ENCODE data around the gene MMP28. TPM values are rescaled to one million over a fixed set of nuclear protein-coding genes. Genes with fewer than 3 reads are reported as not detected.

The MMP28 gene, protein sequence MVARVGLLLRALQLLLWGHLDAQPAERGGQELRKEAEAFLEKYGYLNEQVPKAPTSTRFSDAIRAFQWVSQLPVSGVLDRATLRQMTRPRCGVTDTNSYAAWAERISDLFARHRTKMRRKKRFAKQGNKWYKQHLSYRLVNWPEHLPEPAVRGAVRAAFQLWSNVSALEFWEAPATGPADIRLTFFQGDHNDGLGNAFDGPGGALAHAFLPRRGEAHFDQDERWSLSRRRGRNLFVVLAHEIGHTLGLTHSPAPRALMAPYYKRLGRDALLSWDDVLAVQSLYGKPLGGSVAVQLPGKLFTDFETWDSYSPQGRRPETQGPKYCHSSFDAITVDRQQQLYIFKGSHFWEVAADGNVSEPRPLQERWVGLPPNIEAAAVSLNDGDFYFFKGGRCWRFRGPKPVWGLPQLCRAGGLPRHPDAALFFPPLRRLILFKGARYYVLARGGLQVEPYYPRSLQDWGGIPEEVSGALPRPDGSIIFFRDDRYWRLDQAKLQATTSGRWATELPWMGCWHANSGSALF
- 1 to 10 TPM; 4.5 to 6.4 TPM for total RNA-seq
- polyA plus RNA-seq: 1 to 10 TPM; 1.5 to 5.4 TPM
- long read RNA-seq, donor 1, transcript MMP28-201 (8 exons, 1,928 nt): major isoform, 14 of 33 reads
- long read RNA-seq, donor 1, partial matches to known transcripts: 6 of 33 reads
- long read RNA-seq, donor 1, other reads (novel, unspliced or antisense): 12 of 33 reads
- long read RNA-seq, donor 2, transcript MMP28-201 (8 exons, 1,928 nt): major isoform, 5 of 15 reads
- long read RNA-seq, donor 2, partial matches to known transcripts: 2 of 15 reads
- long read RNA-seq, donor 2, other reads (novel, unspliced or antisense): 4 of 15 reads

GRCh38 chr17:35795007-35795870 is at the start of gene MMP28:
Gene MMP28, minus strand, starts transcription at chr17:35795641. Its CDS starts 264 bp downstream, at chr17:35795377.
- peak within 1 kb of the TSS; percentile 29 to 37 for H3K4me3 ChIP-seq (ENCODE audit: low read length in 2 of 2)
- peak; percentile 74 for ATAC-seq (ENCODE audit: low FRiP score)
- H3K9me3 ChIP-seq (ENCODE audit: control insufficient read depth, low read length): no peaks in the 10 kb centered on the region
- H3K27me3 ChIP-seq (ENCODE audit: control insufficient read depth in 1 of 2, insufficient read depth in 2 of 2, low read length in 1 of 2): no peaks in the 10 kb centered on the region
- 0 to 1% methylated on average over 57 to 89 of the region's 89 CpGs for WGBS, 2 donors
- intact Hi-C loops (cut with DNase I): no loop called here
- peaks cover 0 to 2% of the 10 kb centered on the region in 2 donors for H3K4me1 ChIP-seq (ENCODE audit: control insufficient read depth in 1 of 2, insufficient read depth in 2 of 2, low read length in 2 of 2)
- DNase-seq: peak in 1 of 2 donors; percentile 86
- H3K27ac ChIP-seq (ENCODE audit: low read depth in 1 of 2, low read length in 2 of 2): no peak within 1 kb of the TSS
- no peaks in the 10 kb centered on the region for H3K36me3 ChIP-seq (ENCODE audit: control insufficient read depth in 1 of 2, insufficient read depth in 2 of 2, low read length in 1 of 2)

- no peaks in the 10 kb centered on the region for H3K4me1 ChIP-seq (ENCODE audit: control insufficient read depth in 1 of 2, insufficient read depth in 2 of 2, low read length in 2 of 2)
- intact Hi-C loops (cut with DNase I): no loop called here
- H3K9me3 ChIP-seq (ENCODE audit: control insufficient read depth, low read length): no peaks in the 10 kb centered on the region
- no peak overlapping the region for H3K27ac ChIP-seq (ENCODE audit: low read depth in 1 of 2, low read length in 2 of 2)
- H3K36me3 ChIP-seq (ENCODE audit: control insufficient read depth in 1 of 2, insufficient read depth in 2 of 2, low read length in 1 of 2): peaks cover 9 to 17% of the 10 kb centered on the region in 2 donors
- WGBS, 2 donors: 96 to 97% methylated on average over 19 of the region's 19 CpGs
- ATAC-seq (ENCODE audit: low FRiP score) (no peak), DNase-seq (no peak)
- no peak overlapping the region for H3K4me3 ChIP-seq (ENCODE audit: low read length in 2 of 2)
- no peaks in the 10 kb centered on the region for H3K27me3 ChIP-seq (ENCODE audit: control insufficient read depth in 1 of 2, insufficient read depth in 2 of 2, low read length in 1 of 2)
Observed at GRCh38 chr17:35844547-35844946, 49.1 kb upstream of the MMP28 start.

- Histone ChIP-seq H3K4me3 (ENCODE audit: low read length in 2 of 2) (no peak overlapping the region), H3K4me1 (ENCODE audit: control insufficient read depth in 1 of 2, insufficient read depth in 2 of 2, low read length in 2 of 2) (no peaks in the 10 kb centered on the region), H3K27ac (ENCODE audit: low read depth in 1 of 2, low read length in 2 of 2) (no peak overlapping the region), H3K36me3 (ENCODE audit: control insufficient read depth in 1 of 2, insufficient read depth in 2 of 2, low read length in 1 of 2) (peaks cover 9 to 17% of the 10 kb centered on the region in 2 donors), H3K9me3 (ENCODE audit: control insufficient read depth, low read length) (no peaks in the 10 kb centered on the region), H3K27me3 (ENCODE audit: control insufficient read depth in 1 of 2, insufficient read depth in 2 of 2, low read length in 1 of 2) (no peaks in the 10 kb centered on the region)
- DNase-seq: no peak
- intact Hi-C loops (cut with DNase I): no loop called here
- WGBS, 2 donors: 96 to 100% methylated on average over 2 of the region's 2 CpGs
- ATAC-seq (ENCODE audit: low FRiP score): no peak
Observed at GRCh38 chr17:35843698-35844097, 48.3 kb upstream of the MMP28 start.

DNA sequence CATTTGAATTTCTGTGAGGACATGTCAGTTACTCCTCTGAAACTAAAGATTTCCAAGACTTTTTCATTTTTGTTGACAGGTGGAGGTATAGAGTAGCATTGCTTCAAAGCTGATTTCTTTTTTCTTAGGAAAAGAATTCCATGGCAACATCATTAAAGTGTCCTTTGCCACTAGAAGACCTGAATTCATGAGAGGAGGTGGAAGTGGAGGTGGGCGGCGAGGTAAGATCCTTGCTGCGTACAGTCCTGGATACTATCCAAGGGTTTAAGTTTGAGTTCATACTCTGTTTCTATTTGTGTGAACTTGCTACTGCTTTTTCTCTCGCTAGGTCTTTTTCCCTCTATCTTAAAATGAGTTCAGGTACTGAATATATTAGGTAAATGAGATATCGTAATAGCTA is 46.8 kb upstream of the MMP28 start:
- ATAC-seq (ENCODE audit: low FRiP score): no peak
- DNase-seq: no peak
- WGBS, 2 donors: 97% methylated on average over 5 of the region's 5 CpGs
- Histone ChIP-seq H3K4me3 (ENCODE audit: low read length in 2 of 2) (no peak overlapping the region), H3K9me3 (ENCODE audit: control insufficient read depth, low read length) (no peaks in the 10 kb centered on the region), H3K36me3 (ENCODE audit: control insufficient read depth in 1 of 2, insufficient read depth in 2 of 2, low read length in 1 of 2) (peaks cover 2 to 14% of the 10 kb centered on the region in 2 donors), H3K27ac (ENCODE audit: low read depth in 1 of 2, low read length in 2 of 2) (no peak overlapping the region), H3K27me3 (ENCODE audit: control insufficient read depth in 1 of 2, insufficient read depth in 2 of 2, low read length in 1 of 2) (no peaks in the 10 kb centered on the region), H3K4me1 (ENCODE audit: control insufficient read depth in 1 of 2, insufficient read depth in 2 of 2, low read length in 2 of 2) (no peaks in the 10 kb centered on the region)
- intact Hi-C loops (cut with DNase I): no loop called here

- Histone ChIP-seq H3K9me3 (ENCODE audit: control insufficient read depth, low read length) (no peaks in the 10 kb centered on the region), H3K36me3 (ENCODE audit: control insufficient read depth in 1 of 2, insufficient read depth in 2 of 2, low read length in 1 of 2) (peaks cover 2 to 14% of the 10 kb centered on the region in 2 donors), H3K4me1 (ENCODE audit: control insufficient read depth in 1 of 2, insufficient read depth in 2 of 2, low read length in 2 of 2) (no peaks in the 10 kb centered on the region), H3K27me3 (ENCODE audit: control insufficient read depth in 1 of 2, insufficient read depth in 2 of 2, low read length in 1 of 2) (no peaks in the 10 kb centered on the region), H3K4me3 (ENCODE audit: low read length in 2 of 2) (no peak overlapping the region), H3K27ac (ENCODE audit: low read depth in 1 of 2, low read length in 2 of 2) (no peak overlapping the region)
- no peak for ATAC-seq (ENCODE audit: low FRiP score)
- no peak for DNase-seq
- intact Hi-C loops (cut with DNase I): no loop called here
- WGBS, 2 donors: 75 to 80% methylated on average over 4 of the region's 4 CpGs
Observed at GRCh38 chr17:35841505-35841904, 46.1 kb upstream of the MMP28 start.

- ATAC-seq (ENCODE audit: low FRiP score) (no peak), DNase-seq (no peak)
- WGBS, 2 donors: 63 to 85% methylated on average over 3 of the region's 3 CpGs
- Histone ChIP-seq H3K36me3 (ENCODE audit: control insufficient read depth in 1 of 2, insufficient read depth in 2 of 2, low read length in 1 of 2) (peaks cover 2 to 14% of the 10 kb centered on the region in 2 donors), H3K4me1 (ENCODE audit: control insufficient read depth in 1 of 2, insufficient read depth in 2 of 2, low read length in 2 of 2) (no peaks in the 10 kb centered on the region), H3K4me3 (ENCODE audit: low read length in 2 of 2) (no peak overlapping the region), H3K27ac (ENCODE audit: low read depth in 1 of 2, low read length in 2 of 2) (no peak overlapping the region), H3K9me3 (ENCODE audit: control insufficient read depth, low read length) (no peaks in the 10 kb centered on the region), H3K27me3 (ENCODE audit: control insufficient read depth in 1 of 2, insufficient read depth in 2 of 2, low read length in 1 of 2) (no peaks in the 10 kb centered on the region)
- intact Hi-C loops (cut with DNase I): no loop called here
Observed at GRCh38 chr17:35841101-35841500, 45.7 kb upstream of the MMP28 start.

GRCh38 chr17:35825206-35825605 is 29.8 kb upstream of the MMP28 start:
- Histone ChIP-seq H3K27me3 (ENCODE audit: control insufficient read depth in 1 of 2, insufficient read depth in 2 of 2, low read length in 1 of 2) (no peaks in the 10 kb centered on the region), H3K9me3 (ENCODE audit: control insufficient read depth, low read length) (no peaks in the 10 kb centered on the region), H3K4me3 (ENCODE audit: low read length in 2 of 2) (no peak overlapping the region), H3K36me3 (ENCODE audit: control insufficient read depth in 1 of 2, insufficient read depth in 2 of 2, low read length in 1 of 2) (peaks cover 0 to 2% of the 10 kb centered on the region in 2 donors), H3K4me1 (ENCODE audit: control insufficient read depth in 1 of 2, insufficient read depth in 2 of 2, low read length in 2 of 2) (no peaks in the 10 kb centered on the region), H3K27ac (ENCODE audit: low read depth in 1 of 2, low read length in 2 of 2) (no peak overlapping the region)
- ATAC-seq (ENCODE audit: low FRiP score): no peak
- intact Hi-C loops (cut with DNase I): no loop called here
- no peak for DNase-seq
- 94 to 96% methylated on average over 1 of the region's 1 CpG for WGBS, 2 donors

DNA sequence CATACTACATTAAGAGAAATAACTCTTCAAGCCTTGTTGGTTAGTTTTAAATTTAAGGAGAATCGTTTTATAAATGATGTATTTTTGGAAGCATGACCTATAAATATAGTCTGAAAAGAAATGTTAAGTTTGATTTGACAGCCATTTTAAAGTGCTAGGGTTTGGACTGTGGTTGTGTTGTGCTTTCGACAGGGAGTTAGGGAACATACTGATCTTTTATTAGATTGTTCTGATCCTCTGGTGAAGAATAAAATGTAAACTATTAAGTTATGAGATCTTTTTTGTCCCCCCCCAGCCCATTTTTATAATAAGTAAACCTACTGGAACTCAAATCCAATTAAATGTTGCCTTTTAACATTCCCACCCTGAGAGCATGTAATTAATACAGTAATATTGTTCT is 25.9 kb upstream of the MMP28 start:
- intact Hi-C loops (cut with DNase I): no loop called here
- H3K27me3 ChIP-seq (ENCODE audit: control insufficient read depth in 1 of 2, insufficient read depth in 2 of 2, low read length in 1 of 2): no peaks in the 10 kb centered on the region
- 47 to 52% methylated on average over 2 of the region's 2 CpGs for WGBS, 2 donors
- peaks cover 0 to 2% of the 10 kb centered on the region in 2 donors for H3K36me3 ChIP-seq (ENCODE audit: control insufficient read depth in 1 of 2, insufficient read depth in 2 of 2, low read length in 1 of 2)
- no peak overlapping the region for H3K27ac ChIP-seq (ENCODE audit: low read depth in 1 of 2, low read length in 2 of 2)
- H3K4me1 ChIP-seq (ENCODE audit: control insufficient read depth in 1 of 2, insufficient read depth in 2 of 2, low read length in 2 of 2): no peaks in the 10 kb centered on the region
- no peaks in the 10 kb centered on the region for H3K9me3 ChIP-seq (ENCODE audit: control insufficient read depth, low read length)
- H3K4me3 ChIP-seq (ENCODE audit: low read length in 2 of 2): no peak overlapping the region
- no peak for DNase-seq
- no peak for ATAC-seq (ENCODE audit: low FRiP score)
